GM12878 (cell line): ENCODE measurements around the gene SURF4. TPM values are rescaled to one million over a fixed set of nuclear protein-coding genes. Genes with fewer than 3 reads are reported as not detected.

Source experiments
- ATAC-seq: fragments of 200-7000 bp; cut with Tn5 transposase; 3 replicates; pipeline ENCODE4 v1.9.1; 2020; ENCODE audit warnings: mild to moderate bottlenecking, moderate library complexity
- BruUV-seq: library from RNA; stranded (reverse); fragments of 400-500 nt; replicated peaks from 2 replicates; lab custom pipeline; 2021; lab: Mats Ljungman, UMichigan
- CTCF ChIA-PET: fragments of 300-600 bp; sonication (Branson Sonifier 250); formaldehyde crosslinking; extraction: SDS; loops from one replicate; lab custom pipeline; 2021; ENCODE audit warnings: inconsistent platforms; lab: Yijun Ruan, JAX
- POLR2A ChIA-PET: fragments of 350-600 bp; formaldehyde crosslinking; extraction: SDS; loops from one replicate; lab custom pipeline; 2021; ENCODE audit warnings: inconsistent platforms; lab: Charles Lee
- RAD21 ChIA-PET: fragments of 300-600 bp; sonication (Branson Sonifier 250); formaldehyde crosslinking; loops from one replicate; lab custom pipeline; 2023; ENCODE audit warnings: antibody characterized with exemption; ENCODE audit not compliant: unreplicated experiment; lab: Charles Lee
- SMC1A ChIA-PET: fragments of 300-600 bp; sonication (Branson Sonifier 250); formaldehyde crosslinking; loops from one replicate; lab custom pipeline; 2023; ENCODE audit not compliant: unreplicated experiment, uncharacterized antibody; lab: Charles Lee
- DNase-seq: peaks from one replicate; pipeline ENCODE4 v3.0.0-alpha.2; 2011; ENCODE audit warnings: low read depth, low spot score
- FAIRE-seq: peaks from 3 replicates; lab custom pipeline; 2011; peaks lifted over from hg19 to GRCh38; lab: Jason Lieb, UNC
- H2AFZ ChIP-seq: 2 replicates; pipeline ENCODE4 v1.6.0; 2011; ENCODE audit warnings: low read depth, low read length, control low read depth; ENCODE audit not compliant: control insufficient read depth
- H3K27ac ChIP-seq: 2 replicates; pipeline ENCODE4 v1.5.1; 2011; ENCODE audit warnings: control low read depth; ENCODE audit not compliant: control insufficient read depth, insufficient read depth
- H3K27me3 ChIP-seq, 2 experiments: replicated peaks in 1 of 2; 2 replicates each; pipeline versions ENCODE4 v1.6.0 to v1.6.1; 2011; ENCODE audit warnings: low read length in 1 of 2; ENCODE audit not compliant: control insufficient read depth in 2 of 2, insufficient read depth in 2 of 2
- H3K36me3 ChIP-seq, 2 experiments: 2 replicates each; pipeline ENCODE4 v1.5.1; 2011; ENCODE audit warnings: low read length in 1 of 2; ENCODE audit not compliant: control insufficient read depth in 2 of 2, insufficient read depth in 2 of 2
- H3K4me1 ChIP-seq: 2 replicates; pipeline ENCODE4 v1.6.1; 2011; ENCODE audit warnings: mild to moderate bottlenecking, low read length, moderate library complexity, mixed read lengths; ENCODE audit not compliant: control insufficient read depth, insufficient read depth
- H3K4me2 ChIP-seq: 2 replicates; pipeline ENCODE4 v1.6.0; 2011; ENCODE audit warnings: control low read depth; ENCODE audit not compliant: control insufficient read depth, insufficient read depth
- H3K4me3 ChIP-seq: fragments of 200-600 bp; sonication (generic); 2 replicates; pipeline ENCODE4 v1.5.1; 2016
- H3K79me2 ChIP-seq: 2 replicates; pipeline ENCODE4 v1.6.0; 2011; ENCODE audit warnings: low read length; ENCODE audit not compliant: control insufficient read depth, insufficient read depth
- H3K9ac ChIP-seq: 2 replicates; pipeline ENCODE4 v1.8.0; 2011; ENCODE audit warnings: low read length, control low read depth, mixed read lengths; ENCODE audit not compliant: control insufficient read depth, insufficient read depth
- H3K9me3 ChIP-seq: replicated peaks from 3 replicates; pipeline ENCODE4 v1.5.1; 2011; ENCODE audit warnings: mild to moderate bottlenecking, low read length; ENCODE audit not compliant: control insufficient read depth, insufficient read depth
- H4K20me1 ChIP-seq: 2 replicates; pipeline ENCODE4 v1.6.0; 2011; ENCODE audit not compliant: control insufficient read depth, insufficient read depth
- NKRF ChIP-seq: fragments of 450-650 bp; conservative IDR thresholded peaks from 2 replicates; pipeline ENCODE4 v1.6.1; 2017; ENCODE audit warnings: mild to moderate bottlenecking, moderate library complexity
- RB1 ChIP-seq: fragments of 450-650 bp; formaldehyde crosslinking; IDR thresholded peaks from 2 replicates; pipeline ENCODE4 v1.6.1; 2017; ENCODE audit warnings: mild to moderate bottlenecking, borderline replicate concordance
- RBBP5 ChIP-seq: fragments of 200-600 bp; sonication (generic); conservative IDR thresholded peaks from 2 replicates; pipeline ENCODE4 v1.6.1; 2016
- RUNX3 ChIP-seq: IDR thresholded peaks from 2 replicates; pipeline ENCODE4 v1.6.1; 2012; ENCODE audit warnings: low read length, inconsistent platforms
- SPI1 ChIP-seq: IDR thresholded peaks from 2 replicates; pipeline ENCODE4 v1.6.1; 2011; ENCODE audit warnings: low read depth, mild to moderate bottlenecking, low read length, moderate library complexity, borderline replicate concordance; ENCODE audit not compliant: insufficient read depth
- USF1 ChIP-seq: IDR thresholded peaks from 2 replicates; pipeline ENCODE4 v1.6.1; 2011; ENCODE audit warnings: borderline replicate concordance, low read depth, mild to moderate bottlenecking, moderate library complexity, mixed read lengths, low read length; ENCODE audit not compliant: insufficient read depth; ENCODE audit errors: extremely low read length
- ZZZ3 ChIP-seq: IDR thresholded peaks from 2 replicates; pipeline ENCODE4 v1.6.1; 2011; ENCODE audit warnings: low read depth; ENCODE audit not compliant: control insufficient read depth, insufficient read length
- WGBS: methylation state at CpG from one replicate; pipeline ENCODE4 v1.1.6; 2016; ENCODE audit warnings: low lambda C conversion rate; ENCODE audit not compliant: insufficient replicate concordance, insufficient coverage; ENCODE audit errors: missing lambda C conversion rate; 5-methylcytosine and 5-hydroxymethylcytosine counted together
- in situ Hi-C: fragments of 300-500 bp; cut with MboI; formaldehyde crosslinking; loops from 9 replicates; pipeline ENCODE4 v1.14.3; 2018; ENCODE audit warnings: mixed read lengths
- intact Hi-C: fragments of 100-400 bp; cut with micrococcal nuclease; formaldehyde crosslinking; loops from one replicate; pipeline ENCODE4 v1.14.2; 2022; ENCODE audit not compliant: unreplicated experiment
- polyA plus RNA-seq, 11 experiments: library from polyadenylated mRNA; depleted of rRNA in 4 of 11; unstranded in 6 of 11; stranded (reverse) in 5 of 11; fragments of >200 nt; fragmentation: Nextera tagmentation in 4 of 11; fragmentation: Illumina TruSeq in 1 of 11; extraction: Ambion mirVana in 4 of 11; extraction: Trizol in 1 of 11; gene quantifications; 1 replicate in 1 of 11; 2 replicates in 10 of 11; pipeline versions ENCODE4 v1.2.1 to v1.2.3, GENCODE V29; 2011 to 2016; ENCODE audit warnings: inconsistent platforms in 2 of 11, missing spikeins in 2 of 11, low read depth in 1 of 11
- total RNA-seq, 4 experiments: library from RNA; depleted of rRNA in 3 of 4; stranded (reverse); fragments of >200 nt in 3 of 4; fragmentation: Illumina TruSeq in 1 of 4; extraction: Trizol in 1 of 4; gene quantifications; 2 replicates each; pipeline versions ENCODE4 v1.2.1 to v1.2.3, GENCODE V29; 2013 to 2021

Gene SURF4
- total and polyA plus RNA-seq, 10 of the 15 experiments (the other 5 are each of a cell fraction or from before 2014, with no cell fraction given): 6.4 to 134 (median 78.7) TPM

GRCh38 chr9:133415170-133415569 is 39.3 kb upstream of the SURF4 start:
- peaks cover 20 to 23% of the 10 kb centered on the region in 2 experiments; a peak in 3 of 4 replicates for H3K36me3 ChIP-seq
- RAD21 ChIA-PET: interaction anchor here (1.2 to 1.8 kb wide), 2 partner anchors 23 to 42 kb away, joined by 3 to 4 read pairs; no protein-coding TSS in a partner anchor
- WGBS: 0% methylated on average over 1 of the region's 1 CpG

More at GRCh38 chr9:133415170-133415569, 39.3 kb upstream of the SURF4 start:
- in situ Hi-C loops (no loop called here), intact Hi-C loops (loop anchor here (5.0 kb wide), 2 partner anchors 38 to 62 kb away; partner anchors contain the start of genes SLC2A6, STKLD1 and SURF4)
- H3K27me3 ChIP-seq: no peaks in the 10 kb centered on the region
- no peaks in the 10 kb centered on the region; the same call in 1 of the 3 replicates for H3K9me3 ChIP-seq
- no peak for FAIRE-seq
- peak overlapping the region; percentile 89 for H3K4me3 ChIP-seq
- peak overlapping the region; percentile 99 for H3K4me2 ChIP-seq
- no peak for DNase-seq
- no peaks in the 10 kb centered on the region for H4K20me1 ChIP-seq
- POLR2A ChIA-PET: interaction anchor here (0.7 to 1.4 kb wide), 3 partner anchors 8 to 79 kb away, joined by 3 to 6 read pairs (median 3); partner anchors contain the start of gene CACFD1
- H3K9ac ChIP-seq: peak overlapping the region; percentile 80; the same call in 1 of the 2 replicates
- SMC1A ChIA-PET: interaction anchor here (1.9 kb wide), 1 partner anchor 44 kb away, joined by 5 read pairs; the partner anchor contains the start of gene CACFD1
- TF ChIP-seq RBBP5 (no peak), RB1 (no peak), ZZZ3 (no peak), NKRF (no peak), USF1 (no peak), SPI1 (peak; percentile 72; the same call in 1 of the 2 replicates), RUNX3 (peak; percentile 55)
- no peak overlapping the region for H2AFZ ChIP-seq
- peaks cover 27% of the 10 kb centered on the region for H3K4me1 ChIP-seq
- CTCF ChIA-PET: interaction anchor here (0.8 to 2.9 kb wide), 7 partner anchors 9 to 229 kb away, joined by 3 to 15 read pairs (median 5); partner anchors contain the start of gene CACFD1
- ATAC-seq: no peak
- BruUV-seq: no TSS peak
- H3K27ac ChIP-seq: no peak overlapping the region; the same call in 1 of the 2 replicates
- H3K79me2 ChIP-seq: peaks cover 43% of the 10 kb centered on the region
